ENCODE data around the gene GTF2H1. TPM values are rescaled to one million over a fixed set of nuclear protein-coding genes. Genes with fewer than 3 reads are reported as not detected.

The GTF2H1 gene
- total RNA-seq, 4 donors from 2014 or later: 33.5 to 77.4 (median 54.8) TPM

Small RNAs within 50 kb of the gene (small RNA-seq; reads per million reads assigned to genes)
- gene MIR3159: 0 to 0.45 (median 0.20) reads per million in 4 donors

Other genes with a start within 250 kb of the GTF2H1 start
- gene SAAL1, start 216.5 kb upstream of the GTF2H1 start, total RNA-seq: 10 to 100 TPM in 3 of 4 donors, 1 to 10 TPM in 1; 9.6 to 13.0 (median 12.8) TPM
- gene MRGPRX3, start 190.0 kb upstream of the GTF2H1 start, total RNA-seq: under 1 TPM in 2 of 4 donors, not detected in 2; 0.29 to 0.44 TPM
- not detected for gene MRGPRX4, start 149.7 kb upstream of the GTF2H1 start, total RNA-seq
- gene SAA4, start 85.8 kb upstream of the GTF2H1 start, total RNA-seq: 1 to 10 TPM in 1 of 4 donors, not detected in 3; 1.3 TPM
- gene SAA2, start 73.9 kb upstream of the GTF2H1 start, total RNA-seq: 10 to 100 TPM in 2 of 4 donors, 1 to 10 TPM in 1, not detected in 1; 5.4 to 79.8 (median 12.9) TPM
- gene SAA1, start 56.3 kb upstream of the GTF2H1 start, total RNA-seq: 100 to 1,000 TPM in 1 of 4 donors, 10 to 100 TPM in 2, 1 to 10 TPM in 1; 2.3 to 207 (median 22.6) TPM
- 10 to 100 TPM; 10.8 to 21.2 (median 15.5) TPM for gene HPS5, start 427 bp upstream of the GTF2H1 start, total RNA-seq
- gene LDHA, start 72.0 kb downstream of the GTF2H1 start, total RNA-seq: 1,000 to 10,000 TPM in 1 of 4 donors, 100 to 1,000 TPM in 3; 515 to 1,072 (median 673) TPM
- not detected for gene LDHC, start 89.8 kb downstream of the GTF2H1 start, total RNA-seq
- not detected for gene LDHAL6A, start 133.3 kb downstream of the GTF2H1 start, total RNA-seq
- gene TSG101, start 204.4 kb downstream of the GTF2H1 start, total RNA-seq: 100 to 1,000 TPM in 2 of 4 donors, 10 to 100 TPM in 2; 76.5 to 114 (median 89.2) TPM

Data from esophagus squamous epithelium (tissue), 4 donors.